ENCODE data around the gene SUCO. TPM values are rescaled to one million over a fixed set of nuclear protein-coding genes. Genes with fewer than 3 reads are reported as not detected.

Gene SUCO
- total RNA-seq, 1 donor from 2014 or later = 120 TPM

DNA sequence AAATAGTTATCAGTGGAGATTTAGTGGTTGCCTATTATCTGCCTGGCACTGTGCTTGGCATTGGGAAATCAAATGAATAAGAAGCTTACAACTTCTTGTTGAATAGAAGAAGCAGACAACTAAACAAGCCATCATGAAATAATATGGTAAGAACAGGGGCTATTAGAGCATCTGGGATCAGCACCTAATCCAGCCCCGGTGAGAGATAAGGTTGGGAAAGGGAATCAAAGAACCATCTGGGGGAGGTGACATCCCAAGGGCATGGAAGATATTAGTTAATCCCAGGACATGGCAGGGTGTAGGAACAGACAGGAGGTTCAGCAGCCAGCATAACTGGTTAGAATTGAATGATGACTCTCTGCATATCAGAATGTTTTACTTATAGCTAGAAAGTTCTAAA, 36.3 kb upstream of the SUCO start:
- TF ChIP-seq, protein P1, sequence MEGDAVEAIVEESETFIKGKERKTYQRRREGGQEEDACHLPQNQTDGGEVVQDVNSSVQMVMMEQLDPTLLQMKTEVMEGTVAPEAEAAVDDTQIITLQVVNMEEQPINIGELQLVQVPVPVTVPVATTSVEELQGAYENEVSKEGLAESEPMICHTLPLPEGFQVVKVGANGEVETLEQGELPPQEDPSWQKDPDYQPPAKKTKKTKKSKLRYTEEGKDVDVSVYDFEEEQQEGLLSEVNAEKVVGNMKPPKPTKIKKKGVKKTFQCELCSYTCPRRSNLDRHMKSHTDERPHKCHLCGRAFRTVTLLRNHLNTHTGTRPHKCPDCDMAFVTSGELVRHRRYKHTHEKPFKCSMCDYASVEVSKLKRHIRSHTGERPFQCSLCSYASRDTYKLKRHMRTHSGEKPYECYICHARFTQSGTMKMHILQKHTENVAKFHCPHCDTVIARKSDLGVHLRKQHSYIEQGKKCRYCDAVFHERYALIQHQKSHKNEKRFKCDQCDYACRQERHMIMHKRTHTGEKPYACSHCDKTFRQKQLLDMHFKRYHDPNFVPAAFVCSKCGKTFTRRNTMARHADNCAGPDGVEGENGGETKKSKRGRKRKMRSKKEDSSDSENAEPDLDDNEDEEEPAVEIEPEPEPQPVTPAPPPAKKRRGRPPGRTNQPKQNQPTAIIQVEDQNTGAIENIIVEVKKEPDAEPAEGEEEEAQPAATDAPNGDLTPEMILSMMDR (IDR thresholded peaks at IDR 0.05; ENCODE audit: unreplicated experiment) = no peak
- Mint-ChIP-seq H3K4me3 (no peak overlapping the region), H3K27ac (peak overlapping the region; percentile 95), H3K4me1 (peaks cover 67% of the 10 kb centered on the region), H3K36me3 (no peaks in the 10 kb centered on the region), H3K9me3 (no peaks in the 10 kb centered on the region), H3K27me3 (ENCODE audit: low read depth) (no peaks in the 10 kb centered on the region)
- no peak for DNase-seq (ENCODE audit: low spot score in 2 of 2, unreplicated experiment in 2 of 2)

DNA sequence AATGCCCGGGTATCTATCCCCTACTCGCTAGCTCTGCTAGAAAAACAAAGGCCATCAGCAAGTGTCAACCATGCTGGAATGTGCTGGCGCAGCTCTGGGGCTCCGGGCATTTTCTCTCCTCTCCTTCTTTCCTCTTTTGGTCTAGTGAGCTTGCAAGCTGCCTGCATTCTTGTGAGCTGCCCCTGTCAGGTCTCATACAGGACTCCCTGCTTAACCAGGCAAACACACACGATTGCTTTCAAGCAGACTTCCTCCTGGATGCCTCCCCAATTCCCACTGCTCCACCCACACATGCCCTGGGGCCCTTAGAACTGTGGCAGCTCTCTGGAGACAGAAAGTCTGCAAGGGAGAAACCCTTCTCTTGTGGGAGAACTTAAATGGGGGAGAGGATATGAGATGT, 35.7 kb upstream of the SUCO start:
- no peaks in the 10 kb centered on the region for H3K27me3 Mint-ChIP-seq (ENCODE audit: low read depth)
- H3K9me3 Mint-ChIP-seq = no peaks in the 10 kb centered on the region
- H3K36me3 Mint-ChIP-seq = no peaks in the 10 kb centered on the region
- TF ChIP-seq, protein P1 (IDR thresholded peaks at IDR 0.05; ENCODE audit: unreplicated experiment) = no peak
- peak; percentile 35 to 74 for DNase-seq (ENCODE audit: low spot score in 2 of 2, unreplicated experiment in 2 of 2)
- H3K4me3 Mint-ChIP-seq = peak overlapping the region; percentile 14
- H3K4me1 Mint-ChIP-seq = peaks cover 62% of the 10 kb centered on the region
- peak overlapping the region; percentile 95 for H3K27ac Mint-ChIP-seq

DNA sequence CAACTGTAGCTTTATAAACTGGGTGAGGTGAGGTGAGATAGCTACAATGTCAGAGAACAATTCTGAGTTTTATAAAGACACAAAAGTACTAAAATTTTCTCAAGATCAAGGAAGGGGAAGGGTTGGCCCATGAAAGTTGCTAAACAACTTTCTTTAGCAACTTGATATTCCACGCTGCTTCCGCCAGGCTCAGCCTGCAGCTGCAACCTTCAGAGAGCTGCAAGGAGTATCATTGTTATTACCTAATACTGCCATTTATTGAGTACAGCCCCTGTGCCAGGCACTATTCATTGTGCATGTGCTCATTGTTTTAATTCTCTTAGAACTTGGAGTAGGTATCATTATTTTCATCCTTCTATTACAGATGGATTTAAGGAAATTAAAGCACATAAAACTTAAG, 34.1 kb upstream of the SUCO start:
- TF ChIP-seq, protein P1 (IDR thresholded peaks at IDR 0.05; ENCODE audit: unreplicated experiment) = no peak
- Mint-ChIP-seq H3K4me3 (no peak overlapping the region), H3K27me3 (ENCODE audit: low read depth) (no peaks in the 10 kb centered on the region), H3K27ac (peak overlapping the region; percentile 95), H3K36me3 (no peaks in the 10 kb centered on the region), H3K4me1 (peaks cover 54% of the 10 kb centered on the region), H3K9me3 (no peaks in the 10 kb centered on the region)
- no peak for DNase-seq (ENCODE audit: low spot score in 2 of 2, unreplicated experiment in 2 of 2)

DNA sequence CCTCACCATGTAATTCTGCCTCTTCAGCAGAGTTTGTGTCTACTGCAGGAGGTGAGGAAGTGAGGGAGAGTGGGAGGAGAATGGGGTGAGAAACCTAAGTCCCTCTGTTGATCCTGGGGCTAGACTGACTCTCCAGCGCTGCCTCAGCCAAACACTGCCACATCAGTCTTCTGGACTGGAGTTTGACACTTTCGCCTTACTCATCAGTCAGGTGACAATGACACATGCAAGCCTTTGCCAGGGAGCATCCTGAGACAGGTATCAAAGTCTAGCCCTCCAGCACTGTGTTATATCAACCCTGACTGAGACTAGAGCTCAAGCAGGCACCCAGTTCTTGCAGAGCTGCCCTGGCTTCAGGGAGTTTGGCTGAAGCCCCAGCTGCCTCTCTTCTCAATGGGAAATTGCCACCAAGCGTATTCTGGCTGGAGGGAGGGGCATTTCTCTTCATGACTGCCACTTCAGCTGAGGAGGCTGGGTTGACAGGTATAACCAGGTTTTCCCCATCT, 33.3 kb upstream of the SUCO start:
- H3K9me3 Mint-ChIP-seq = no peaks in the 10 kb centered on the region
- no peak overlapping the region for H3K4me3 Mint-ChIP-seq
- peaks cover 48% of the 10 kb centered on the region for H3K4me1 Mint-ChIP-seq
- no peaks in the 10 kb centered on the region for H3K27me3 Mint-ChIP-seq (ENCODE audit: low read depth)
- H3K27ac Mint-ChIP-seq = peak overlapping the region; percentile 67
- TF ChIP-seq, protein P1 (IDR thresholded peaks at IDR 0.05; ENCODE audit: unreplicated experiment) = no peak
- no peak for DNase-seq (ENCODE audit: low spot score in 2 of 2, unreplicated experiment in 2 of 2)
- H3K36me3 Mint-ChIP-seq = no peaks in the 10 kb centered on the region

DNA sequence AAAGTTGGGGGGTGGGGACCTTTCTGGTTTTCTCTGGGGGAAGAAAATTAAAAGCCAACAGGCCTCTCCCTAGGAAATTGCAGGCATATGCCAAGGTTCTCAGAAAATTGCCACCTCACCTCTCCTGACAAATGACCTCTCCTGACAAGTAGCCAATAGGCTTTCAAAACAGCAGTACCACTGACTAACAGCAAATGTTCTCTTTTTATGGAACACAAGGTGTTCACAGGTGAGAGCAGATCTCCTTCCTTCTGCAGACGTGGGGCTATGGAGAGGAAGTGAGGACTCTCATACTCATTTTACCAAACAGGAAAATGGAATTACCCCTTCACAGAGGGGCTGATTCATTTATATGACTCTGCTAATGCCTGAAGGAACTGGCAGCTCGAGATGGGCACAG, 32.7 kb upstream of the SUCO start:
- DNase-seq (ENCODE audit: low spot score in 2 of 2, unreplicated experiment in 2 of 2) = no peak
- Mint-ChIP-seq H3K36me3 (no peaks in the 10 kb centered on the region), H3K27ac (peak overlapping the region; percentile 67), H3K27me3 (ENCODE audit: low read depth) (no peaks in the 10 kb centered on the region), H3K4me3 (no peak overlapping the region), H3K9me3 (no peaks in the 10 kb centered on the region), H3K4me1 (peaks cover 48% of the 10 kb centered on the region)
- TF ChIP-seq, protein P1 (IDR thresholded peaks at IDR 0.05; ENCODE audit: unreplicated experiment) = no peak

DNA sequence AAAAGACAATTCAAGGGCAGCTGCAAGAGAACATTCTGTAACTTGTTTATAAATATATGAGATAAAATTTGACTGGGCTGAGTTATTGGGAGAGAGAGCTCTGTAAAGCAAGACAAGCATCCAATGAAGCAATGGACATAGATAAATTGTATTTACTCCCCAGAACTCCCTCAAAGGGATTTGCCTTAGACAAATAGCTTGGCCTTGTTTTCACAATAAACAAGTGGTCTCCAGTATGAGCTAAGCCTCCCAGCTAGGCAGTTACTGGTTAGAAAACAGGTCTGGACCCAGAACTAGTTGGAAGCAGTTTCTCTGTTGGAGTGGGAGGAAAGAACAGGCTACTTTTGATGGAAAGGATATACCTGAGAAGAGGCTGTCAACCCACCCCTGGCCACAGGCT, 25.2 kb upstream of the SUCO start:
- Mint-ChIP-seq H3K36me3 (no peaks in the 10 kb centered on the region), H3K27me3 (ENCODE audit: low read depth) (no peaks in the 10 kb centered on the region), H3K27ac (peak overlapping the region; percentile 17), H3K4me3 (no peak overlapping the region), H3K4me1 (peaks cover 12% of the 10 kb centered on the region), H3K9me3 (peaks cover 6% of the 10 kb centered on the region)
- TF ChIP-seq, protein P1 (IDR thresholded peaks at IDR 0.05; ENCODE audit: unreplicated experiment) = no peak
- no peak for DNase-seq (ENCODE audit: low spot score in 2 of 2, unreplicated experiment in 2 of 2)
